HepG2 (cell line): ENCODE results near the gene ZNF174. TPM values are rescaled to one million over a fixed set of nuclear protein-coding genes. Genes with fewer than 3 reads are reported as not detected.

Source experiments
- AHR ChIP-seq: IDR thresholded peaks from 2 replicates; pipeline ENCODE4 v1.6.1; 2018; ENCODE audit warnings: missing genetic modification reagents, missing compliant biosample characterization
- DNMT3B ChIP-seq: conservative IDR thresholded peaks from 2 replicates; pipeline ENCODE4 v1.6.1; 2016; ENCODE audit warnings: missing biosample characterization, control low read depth
- IRF2 ChIP-seq: IDR thresholded peaks from 2 replicates; pipeline ENCODE4 v1.6.1; 2018; ENCODE audit warnings: missing genetic modification reagents, missing compliant biosample characterization
- KDM4B ChIP-seq: sonication (generic); formaldehyde crosslinking; IDR thresholded peaks from 2 replicates; pipeline ENCODE4 v1.4.0; 2020; ENCODE audit warnings: missing genetic modification reagents
- KLF6 ChIP-seq: IDR thresholded peaks from 2 replicates; pipeline ENCODE4 v1.8.0; 2016; ENCODE audit warnings: missing biosample characterization, missing genetic modification reagents
- MED1 ChIP-seq: sonication (generic); formaldehyde crosslinking; IDR thresholded peaks from 2 replicates; pipeline ENCODE4 v1.4.0; 2020; ENCODE audit warnings: missing genetic modification reagents
- SMAD9 ChIP-seq: sonication (generic); formaldehyde crosslinking; IDR thresholded peaks from 2 replicates; pipeline ENCODE4 v1.5.1; 2020; ENCODE audit warnings: mild to moderate bottlenecking, missing genetic modification reagents
- SRSF1 ChIP-seq: fragments of 200-400 bp; formaldehyde crosslinking; optimal IDR thresholded peaks from 2 replicates; pipeline ENCODE3; 2017; ENCODE audit warnings: mild to moderate bottlenecking, low read depth, low read length, moderate library complexity
- SYNCRIP ChIP-seq: fragments of 200-400 bp; formaldehyde crosslinking; IDR thresholded peaks from 2 replicates; pipeline ENCODE4 v1.6.1; 2018; ENCODE audit warnings: mild to moderate bottlenecking, low read depth, low read length; ENCODE audit not compliant: insufficient read depth
- TRIM24 ChIP-seq: sonication (generic); formaldehyde crosslinking; IDR thresholded peaks from 2 replicates; pipeline ENCODE4 v1.8.0; 2022; ENCODE audit warnings: mild to moderate bottlenecking, missing genetic modification reagents
- ZFP90 ChIP-seq: sonication (generic); formaldehyde crosslinking; IDR thresholded peaks from 2 replicates; pipeline ENCODE4 v1.8.0; 2022; ENCODE audit warnings: missing genetic modification reagents, mild to moderate bottlenecking, inconsistent platforms, borderline replicate concordance
- ZNF205 ChIP-seq: IDR thresholded peaks from 2 replicates; pipeline ENCODE4 v1.6.1; 2018; ENCODE audit warnings: missing biosample characterization, missing genetic modification reagents
- ZNF260 ChIP-seq: sonication (generic); formaldehyde crosslinking; IDR thresholded peaks from 2 replicates; pipeline ENCODE4 v1.4.0; 2020; ENCODE audit warnings: missing genetic modification reagents, low read depth, mild to moderate bottlenecking, borderline replicate concordance
- ZNF264 ChIP-seq: sonication (generic); formaldehyde crosslinking; IDR thresholded peaks from 2 replicates; pipeline ENCODE4 v1.4.0; 2020; ENCODE audit warnings: missing genetic modification reagents
- ZNF331 ChIP-seq: sonication (generic); formaldehyde crosslinking; IDR thresholded peaks from 2 replicates; pipeline ENCODE4 v1.4.0; 2020; ENCODE audit warnings: missing genetic modification reagents
- ZNF546 ChIP-seq: sonication (generic); formaldehyde crosslinking; conservative IDR thresholded peaks from 2 replicates; pipeline ENCODE4 v1.8.1; 2023; ENCODE audit warnings: mild to moderate bottlenecking, missing genetic modification reagents
- ZNF772 ChIP-seq: sonication (generic); formaldehyde crosslinking; IDR thresholded peaks from 2 replicates; pipeline ENCODE4 v1.5.0; 2020; ENCODE audit warnings: mild to moderate bottlenecking, missing genetic modification reagents
- ZNF777 ChIP-seq: sonication (generic); formaldehyde crosslinking; IDR thresholded peaks from 2 replicates; pipeline ENCODE4 v1.4.0; 2020; ENCODE audit warnings: missing genetic modification reagents
- ZSCAN9 ChIP-seq: IDR thresholded peaks from 2 replicates; pipeline ENCODE4 v1.6.1; 2016; ENCODE audit warnings: borderline replicate concordance
- polyA plus RNA-seq, 8 experiments: library from polyadenylated mRNA; depleted of rRNA in 3 of 8; stranded (reverse) in 7 of 8; unstranded in 1 of 8; fragments of >200 nt; fragmentation: Illumina TruSeq in 4 of 8; extraction: Trizol in 4 of 8; gene quantifications; 2 replicates each; pipeline versions ENCODE4 v1.2.1 to v1.2.3, GENCODE V29; 2011 to 2016; ENCODE audit warnings: low read depth in 4 of 8, missing spikeins in 1 of 8, mixed read lengths in 1 of 8; ENCODE audit not compliant: insufficient read depth in 1 of 8
- total RNA-seq, 5 experiments: library from RNA; depleted of rRNA; stranded (reverse); fragments of >200 nt; fragmentation: Illumina TruSeq; extraction: Trizol; gene quantifications; 2 replicates each; pipeline ENCODE4 v1.2.3, GENCODE V29; 2016; ENCODE audit warnings: low read depth in 1 of 5
- TF ChIP-seq, protein P1 (sequence below): sonication (generic); formaldehyde crosslinking; IDR thresholded peaks from 2 replicates; pipeline ENCODE4 v1.4.0; 2020; ENCODE audit warnings: missing genetic modification reagents
- TF ChIP-seq, protein P2 (sequence below), 2 experiments: sonication (generic) in 1 of 2; formaldehyde crosslinking in 1 of 2; IDR thresholded peaks; 2 replicates each; pipeline versions ENCODE4 v1.6.1 to v1.9.0; 2014 to 2022; ENCODE audit warnings: antibody characterized with exemption in 1 of 2, borderline replicate concordance in 1 of 2, inconsistent platforms in 1 of 2, low read depth in 1 of 2, missing genetic modification reagents in 1 of 2
- TF ChIP-seq, protein P3 (sequence below): IDR thresholded peaks from 2 replicates; pipeline ENCODE4 v1.6.1; 2016; ENCODE audit warnings: missing compliant biosample characterization, missing genetic modification reagents, borderline replicate concordance

The ZNF174 gene
- total and polyA plus RNA-seq, 2 of the 13 experiments (the other 11 are each of a cell fraction or from before 2014, with no cell fraction given), result 8.3 to 10.6 TPM

DNA sequence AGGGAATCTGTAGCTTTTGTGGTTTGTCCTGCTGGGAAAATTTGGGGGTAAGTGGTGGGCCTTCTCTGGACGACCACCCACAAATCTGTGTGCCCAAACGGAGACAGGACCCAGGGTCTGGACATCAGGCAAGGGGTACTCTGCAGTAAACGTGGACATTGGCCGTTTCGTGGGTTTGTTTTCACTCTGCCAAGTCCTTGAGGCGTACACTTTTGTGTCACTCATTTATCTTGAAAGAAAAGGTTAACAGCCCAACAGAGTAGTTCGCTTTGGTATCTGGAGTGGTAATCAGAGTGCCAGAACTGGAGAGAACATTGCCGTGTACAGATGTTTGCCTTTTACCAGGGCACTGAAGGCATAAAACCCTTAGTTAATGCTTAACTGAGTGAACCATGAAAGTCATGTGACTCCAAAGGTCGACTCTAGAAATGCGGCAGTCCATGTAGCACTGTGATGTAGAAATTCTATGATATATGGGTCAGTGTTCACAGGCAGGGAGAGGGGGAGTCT, 57.9 kb downstream of the ZNF174 start (continued):
- TF ChIP-seq ZNF546 (no peak), ZNF772 (CRISPR knock-in tag) (no peak; the same call in 1 of the 2 replicates), MED1 (peak; percentile 39; the same call in 1 of the 2 replicates), KLF6 (CRISPR knock-in tag) (no peak), SRSF1 (no peak), ZNF777 (no peak), ZFP90 (CRISPR knock-in tag) (no peak), KDM4B (CRISPR knock-in tag) (no peak), ZNF331 (CRISPR knock-in tag) (no peak), IRF2 (no peak), TRIM24 (no peak), ZNF260 (CRISPR knock-in tag) (no peak), AHR (CRISPR knock-in tag) (no peak), SMAD9 (CRISPR knock-in tag) (no peak), ZSCAN9 (CRISPR knock-in tag) (no peak), ZNF264 (CRISPR knock-in tag) (no peak), DNMT3B (CRISPR knock-in tag) (no peak), SYNCRIP (no peak), ZNF205 (no peak)
- TF ChIP-seq, protein P1, sequence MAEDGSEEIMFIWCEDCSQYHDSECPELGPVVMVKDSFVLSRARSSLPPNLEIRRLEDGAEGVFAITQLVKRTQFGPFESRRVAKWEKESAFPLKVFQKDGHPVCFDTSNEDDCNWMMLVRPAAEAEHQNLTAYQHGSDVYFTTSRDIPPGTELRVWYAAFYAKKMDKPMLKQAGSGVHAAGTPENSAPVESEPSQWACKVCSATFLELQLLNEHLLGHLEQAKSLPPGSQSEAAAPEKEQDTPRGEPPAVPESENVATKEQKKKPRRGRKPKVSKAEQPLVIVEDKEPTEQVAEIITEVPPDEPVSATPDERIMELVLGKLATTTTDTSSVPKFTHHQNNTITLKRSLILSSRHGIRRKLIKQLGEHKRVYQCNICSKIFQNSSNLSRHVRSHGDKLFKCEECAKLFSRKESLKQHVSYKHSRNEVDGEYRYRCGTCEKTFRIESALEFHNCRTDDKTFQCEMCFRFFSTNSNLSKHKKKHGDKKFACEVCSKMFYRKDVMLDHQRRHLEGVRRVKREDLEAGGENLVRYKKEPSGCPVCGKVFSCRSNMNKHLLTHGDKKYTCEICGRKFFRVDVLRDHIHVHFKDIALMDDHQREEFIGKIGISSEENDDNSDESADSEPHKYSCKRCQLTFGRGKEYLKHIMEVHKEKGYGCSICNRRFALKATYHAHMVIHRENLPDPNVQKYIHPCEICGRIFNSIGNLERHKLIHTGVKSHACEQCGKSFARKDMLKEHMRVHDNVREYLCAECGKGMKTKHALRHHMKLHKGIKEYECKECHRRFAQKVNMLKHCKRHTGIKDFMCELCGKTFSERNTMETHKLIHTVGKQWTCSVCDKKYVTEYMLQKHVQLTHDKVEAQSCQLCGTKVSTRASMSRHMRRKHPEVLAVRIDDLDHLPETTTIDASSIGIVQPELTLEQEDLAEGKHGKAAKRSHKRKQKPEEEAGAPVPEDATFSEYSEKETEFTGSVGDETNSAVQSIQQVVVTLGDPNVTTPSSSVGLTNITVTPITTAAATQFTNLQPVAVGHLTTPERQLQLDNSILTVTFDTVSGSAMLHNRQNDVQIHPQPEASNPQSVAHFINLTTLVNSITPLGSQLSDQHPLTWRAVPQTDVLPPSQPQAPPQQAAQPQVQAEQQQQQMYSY (CRISPR knock-in tag), result no peak
- TF ChIP-seq, protein P2, sequence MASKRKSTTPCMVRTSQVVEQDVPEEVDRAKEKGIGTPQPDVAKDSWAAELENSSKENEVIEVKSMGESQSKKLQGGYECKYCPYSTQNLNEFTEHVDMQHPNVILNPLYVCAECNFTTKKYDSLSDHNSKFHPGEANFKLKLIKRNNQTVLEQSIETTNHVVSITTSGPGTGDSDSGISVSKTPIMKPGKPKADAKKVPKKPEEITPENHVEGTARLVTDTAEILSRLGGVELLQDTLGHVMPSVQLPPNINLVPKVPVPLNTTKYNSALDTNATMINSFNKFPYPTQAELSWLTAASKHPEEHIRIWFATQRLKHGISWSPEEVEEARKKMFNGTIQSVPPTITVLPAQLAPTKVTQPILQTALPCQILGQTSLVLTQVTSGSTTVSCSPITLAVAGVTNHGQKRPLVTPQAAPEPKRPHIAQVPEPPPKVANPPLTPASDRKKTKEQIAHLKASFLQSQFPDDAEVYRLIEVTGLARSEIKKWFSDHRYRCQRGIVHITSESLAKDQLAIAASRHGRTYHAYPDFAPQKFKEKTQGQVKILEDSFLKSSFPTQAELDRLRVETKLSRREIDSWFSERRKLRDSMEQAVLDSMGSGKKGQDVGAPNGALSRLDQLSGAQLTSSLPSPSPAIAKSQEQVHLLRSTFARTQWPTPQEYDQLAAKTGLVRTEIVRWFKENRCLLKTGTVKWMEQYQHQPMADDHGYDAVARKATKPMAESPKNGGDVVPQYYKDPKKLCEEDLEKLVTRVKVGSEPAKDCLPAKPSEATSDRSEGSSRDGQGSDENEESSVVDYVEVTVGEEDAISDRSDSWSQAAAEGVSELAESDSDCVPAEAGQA (IDR thresholded peaks at IDR 0.05; ENCODE audit: low read depth), result no peak
- TF ChIP-seq, protein P2 (CRISPR knock-in tag; IDR thresholded peaks at IDR 0.05; ENCODE audit: borderline replicate concordance), result no peak
- TF ChIP-seq, protein P3, sequence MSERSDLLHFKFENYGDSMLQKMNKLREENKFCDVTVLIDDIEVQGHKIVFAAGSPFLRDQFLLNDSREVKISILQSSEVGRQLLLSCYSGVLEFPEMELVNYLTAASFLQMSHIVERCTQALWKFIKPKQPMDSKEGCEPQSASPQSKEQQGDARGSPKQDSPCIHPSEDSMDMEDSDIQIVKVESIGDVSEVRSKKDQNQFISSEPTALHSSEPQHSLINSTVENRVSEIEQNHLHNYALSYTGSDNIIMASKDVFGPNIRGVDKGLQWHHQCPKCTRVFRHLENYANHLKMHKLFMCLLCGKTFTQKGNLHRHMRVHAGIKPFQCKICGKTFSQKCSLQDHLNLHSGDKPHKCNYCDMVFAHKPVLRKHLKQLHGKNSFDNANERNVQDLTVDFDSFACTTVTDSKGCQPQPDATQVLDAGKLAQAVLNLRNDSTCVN (CRISPR knock-in tag), result no peak; the same call in 1 of the 2 replicates
